CD4-positive, alpha-beta T cell treated with Interleukin-12 subunit alpha and Interleukin-12 subunit beta, for 1 hour (primary cell): Measurements from ENCODE around the gene CPOX.

Experiments used
- DNase-seq: peaks from one replicate; pipeline ENCODE4 v3.0.0-alpha.2; 2020

The CPOX gene

DNA sequence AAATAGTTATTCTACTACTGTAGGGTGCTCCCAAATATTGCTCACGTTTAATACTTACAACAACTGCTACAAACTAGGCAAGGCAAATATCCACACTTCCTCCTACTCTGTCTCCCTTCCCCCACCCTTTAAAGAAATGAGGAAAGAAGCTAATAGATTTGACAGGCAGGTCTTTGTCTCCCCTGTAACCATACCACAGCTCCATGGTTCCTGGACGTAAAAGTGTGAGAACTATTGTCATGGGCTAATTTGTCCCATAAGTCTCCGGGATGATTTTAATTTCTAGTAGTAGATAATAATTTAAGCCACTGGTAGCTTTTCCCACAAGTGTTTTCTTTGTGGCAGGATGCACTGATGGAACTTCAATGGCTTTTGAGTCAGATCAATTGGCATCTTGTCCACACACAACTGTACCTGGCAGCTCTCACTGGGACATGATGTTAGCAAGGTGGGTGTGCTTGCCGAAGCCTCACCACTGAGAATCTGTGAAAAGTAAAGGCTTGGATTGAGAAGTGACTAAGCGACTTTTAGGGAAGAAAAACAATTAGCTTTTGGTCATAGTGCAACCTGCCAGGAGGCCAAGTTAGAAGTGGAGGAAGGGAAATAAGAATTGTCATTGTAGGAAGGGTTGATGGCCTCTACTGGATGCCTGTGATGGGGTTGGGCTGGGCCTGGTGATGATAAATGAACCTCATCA is 1.4 kb upstream of the CPOX start:
- DNase-seq = no peak

GRCh38 chr3:98592345-98592935 is 971 bp downstream of the CPOX start:
- no peak for DNase-seq

DNA sequence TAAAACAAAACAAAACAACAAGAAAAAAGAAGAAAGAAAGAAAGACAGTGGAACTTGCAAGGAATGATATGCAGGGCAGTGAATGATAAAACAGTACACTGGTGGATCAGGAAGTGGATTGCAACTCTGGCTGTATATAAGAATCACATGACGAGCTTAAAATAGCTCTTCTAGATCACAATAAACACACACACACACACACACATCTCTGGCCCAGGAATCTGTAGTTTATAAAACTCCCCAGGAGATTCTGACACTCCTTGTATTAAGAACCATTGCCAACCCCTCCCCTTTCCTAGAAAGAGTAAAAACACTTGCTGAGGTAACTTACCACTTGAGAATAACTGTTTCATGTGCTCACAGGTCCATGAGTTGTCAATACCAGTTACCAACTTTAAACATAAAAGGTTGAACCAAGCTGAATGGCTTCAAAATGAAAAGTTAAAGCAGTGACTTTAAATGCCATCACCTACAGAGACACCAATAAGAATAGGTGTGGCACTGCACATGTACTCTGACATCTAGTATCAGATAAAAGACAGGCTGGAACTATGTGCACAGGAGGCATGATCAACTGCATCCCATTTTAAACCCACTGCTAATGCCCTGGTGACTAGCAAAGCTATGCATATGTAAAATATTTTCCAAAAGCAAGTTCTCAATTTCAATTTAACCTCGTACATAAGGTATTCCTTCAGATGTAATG is 3.9 kb downstream of the CPOX start:
- no peak for DNase-seq

DNA sequence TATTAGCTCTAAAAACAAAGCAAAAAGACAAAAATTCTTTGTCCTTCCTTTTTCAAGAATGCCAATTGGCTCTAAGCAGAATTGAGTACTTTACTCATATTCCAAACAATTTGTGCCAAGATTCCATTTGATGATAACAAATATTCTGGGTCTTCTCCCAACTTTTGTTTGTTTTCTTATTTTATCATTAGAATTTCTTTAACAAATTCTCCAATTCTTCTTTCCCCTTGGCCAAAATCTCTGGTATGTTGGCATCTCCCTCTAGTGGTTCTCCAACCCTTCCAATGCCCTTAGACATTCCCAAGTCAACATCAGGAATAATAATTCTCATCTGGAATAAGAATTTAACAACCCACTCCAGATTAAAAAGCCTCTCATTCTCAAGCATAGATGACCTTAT is 5.3 kb downstream of the CPOX start:
- DNase-seq = no peak

- DNase-seq = no peak
Measured at GRCh38 chr3:98587654-98588053, 5.8 kb downstream of the CPOX start.

GRCh38 chr3:98584547-98584946 is 8.9 kb downstream of the CPOX start:
- DNase-seq = no peak

DNA sequence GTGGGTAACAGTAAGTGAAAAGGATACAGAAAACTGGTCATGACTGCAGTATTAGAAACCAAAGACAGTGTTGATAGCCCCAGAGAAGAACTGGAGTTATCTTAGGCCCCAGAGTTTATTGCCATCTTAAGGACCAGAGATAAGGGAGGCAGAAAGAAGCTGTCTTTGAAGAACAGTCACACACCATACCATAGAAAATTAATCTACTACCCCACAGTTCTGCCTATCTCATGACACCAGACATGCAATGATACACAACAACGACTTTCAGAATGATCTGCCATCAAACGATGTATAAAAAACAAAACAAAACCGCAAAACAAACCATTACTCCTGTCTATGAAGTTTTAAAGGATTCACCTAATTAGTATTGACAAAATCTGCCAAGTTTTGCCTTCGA is 9.6 kb downstream of the CPOX start:
- DNase-seq = no peak

DNA sequence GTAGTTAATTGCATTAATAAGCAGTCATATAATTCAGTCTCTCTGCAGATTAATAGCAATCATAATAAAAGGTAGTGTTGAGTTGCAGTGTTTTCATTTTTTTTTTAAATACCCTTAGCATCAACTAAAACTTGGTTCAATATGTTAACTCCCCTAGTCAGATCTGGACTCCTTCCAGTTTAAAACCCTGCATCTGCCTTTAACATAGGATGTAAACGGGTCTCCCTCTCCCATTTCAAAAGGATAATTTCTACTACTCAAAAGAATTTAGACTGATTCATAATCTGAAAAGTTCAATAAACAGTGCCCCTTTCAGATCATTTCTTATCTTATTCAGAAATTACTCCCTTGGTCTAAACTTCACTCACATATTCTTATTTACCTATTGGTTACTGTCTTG is 11.4 kb downstream of the CPOX start:
- no peak for DNase-seq

DNA sequence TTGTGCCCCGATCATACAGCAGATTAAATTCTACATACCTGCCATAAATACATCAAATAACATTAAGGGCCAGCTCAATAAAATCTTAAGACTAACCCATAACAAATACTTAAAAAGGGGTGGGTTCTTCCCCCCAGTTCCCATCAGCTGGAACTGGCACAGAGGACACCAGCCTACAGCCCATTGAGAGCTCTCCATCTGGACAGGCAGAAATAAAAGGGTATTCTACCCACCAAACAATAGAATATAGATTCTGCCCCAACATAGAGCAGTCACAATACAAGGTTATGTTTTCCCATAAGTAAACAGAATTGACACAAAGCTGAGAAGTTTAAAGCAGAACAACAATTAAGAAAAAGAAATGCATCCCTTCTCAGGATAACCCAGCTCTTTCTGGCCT is 11.9 kb downstream of the CPOX start:
- DNase-seq = no peak

DNA sequence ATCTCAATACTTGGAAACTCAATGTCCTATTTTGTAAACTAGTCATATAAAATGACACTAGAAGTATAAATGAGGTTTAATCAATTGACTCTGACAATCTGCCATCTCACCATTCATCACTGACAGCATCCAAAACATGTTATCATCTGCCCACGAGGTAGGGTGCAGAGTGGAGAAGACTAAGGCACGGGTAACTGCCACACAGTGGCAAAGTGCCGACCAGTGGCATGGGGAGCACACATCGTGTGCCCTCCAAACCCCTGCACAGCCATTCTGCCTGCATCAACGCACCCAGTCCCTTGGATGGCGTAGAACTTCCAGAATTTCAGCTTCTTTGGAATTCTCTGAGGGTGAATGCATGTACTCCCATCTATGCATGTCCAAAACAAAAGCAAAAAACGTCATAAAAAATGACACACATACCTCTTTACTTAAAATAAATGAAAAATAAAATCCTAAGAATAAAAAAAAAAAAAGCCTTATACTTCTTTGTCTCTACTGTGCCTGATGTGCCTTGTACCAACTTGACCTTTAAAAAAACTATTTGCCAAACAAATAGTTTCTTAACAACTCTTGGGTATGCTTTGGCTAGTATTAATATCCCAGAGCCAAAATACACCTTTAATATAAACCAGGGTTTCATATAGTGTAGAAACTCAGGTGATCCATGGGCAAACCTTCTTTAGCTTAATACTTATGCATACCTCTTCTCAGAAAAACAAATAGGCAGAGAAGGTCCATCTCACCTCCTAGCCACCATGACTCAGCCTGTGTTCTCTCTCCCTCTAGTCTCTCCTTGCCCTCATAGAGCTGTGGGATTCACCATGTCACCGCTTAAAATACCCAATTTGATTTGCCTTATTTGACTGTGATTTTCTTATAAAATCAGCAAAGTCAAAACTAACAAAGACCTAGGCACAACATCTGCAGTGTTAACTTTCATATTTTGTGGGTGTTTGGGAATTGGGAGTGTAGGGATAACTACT is 12.7 kb downstream of the CPOX start:
- no peak for DNase-seq

- DNase-seq = no peak
Measured at GRCh38 chr3:98577178-98577895, 16.1 kb downstream of the CPOX start.

- no peak for DNase-seq
Measured at GRCh38 chr3:98574132-98574531, 19.3 kb downstream of the CPOX start.

GRCh38 chr3:98573181-98573728 is 20.2 kb downstream of the CPOX start:
- peak; percentile 59 for DNase-seq

DNA sequence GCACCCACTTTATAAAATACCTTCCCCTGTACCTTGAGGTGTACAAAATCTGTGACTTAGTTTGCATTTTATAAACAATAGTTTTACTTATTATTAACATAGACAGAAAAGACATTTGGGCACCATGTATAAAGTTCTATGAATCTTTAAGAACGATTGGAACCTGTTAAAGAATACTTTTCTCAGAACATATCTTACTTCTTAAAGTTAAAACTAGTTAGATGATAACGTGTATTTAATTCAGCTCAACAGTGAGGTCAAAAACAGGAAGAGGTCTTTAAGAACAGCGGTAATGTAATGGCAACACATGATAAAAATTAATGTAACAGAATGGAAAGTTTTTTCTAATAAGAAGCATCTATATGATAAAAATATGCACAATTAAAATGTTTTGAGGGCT is 25.0 kb downstream of the CPOX start:
- DNase-seq = no peak

DNA sequence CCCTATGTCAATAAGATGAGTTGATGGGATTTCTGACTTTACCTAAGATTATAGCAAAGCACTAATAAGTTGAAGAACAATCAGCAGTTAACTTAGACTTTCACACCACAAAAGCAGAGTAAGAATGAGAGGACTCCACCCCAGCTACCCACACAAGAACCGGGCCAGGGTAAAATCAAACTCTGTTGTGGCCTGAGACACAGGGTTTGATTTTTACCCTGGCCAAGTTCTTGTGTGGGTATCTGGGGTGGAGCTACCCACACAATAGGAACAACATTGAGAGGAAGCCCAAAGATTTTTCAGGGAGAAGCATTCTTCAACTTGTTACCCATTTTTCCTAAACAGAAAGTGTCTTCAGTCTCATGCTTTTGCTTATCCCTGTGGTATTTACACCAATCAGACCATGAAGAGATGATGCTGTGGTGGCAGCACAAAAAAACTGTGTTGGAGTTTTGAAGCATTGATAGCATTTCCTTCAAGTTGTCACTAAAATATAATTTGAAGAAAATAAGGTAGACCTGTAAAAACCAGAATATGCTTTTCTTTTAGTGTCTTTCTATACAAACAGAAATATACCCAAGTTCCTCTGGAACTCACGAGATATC is 25.6 kb downstream of the CPOX start:
- DNase-seq = peak; percentile 43

- no peak for DNase-seq
Measured at GRCh38 chr3:98565843-98566242, 27.6 kb downstream of the CPOX start.

- no peak for DNase-seq
Measured at GRCh38 chr3:98565237-98565643, 28.2 kb downstream of the CPOX start.

GRCh38 chr3:98564282-98565005 is 29.0 kb downstream of the CPOX start:
- peak; percentile 80 for DNase-seq

DNA sequence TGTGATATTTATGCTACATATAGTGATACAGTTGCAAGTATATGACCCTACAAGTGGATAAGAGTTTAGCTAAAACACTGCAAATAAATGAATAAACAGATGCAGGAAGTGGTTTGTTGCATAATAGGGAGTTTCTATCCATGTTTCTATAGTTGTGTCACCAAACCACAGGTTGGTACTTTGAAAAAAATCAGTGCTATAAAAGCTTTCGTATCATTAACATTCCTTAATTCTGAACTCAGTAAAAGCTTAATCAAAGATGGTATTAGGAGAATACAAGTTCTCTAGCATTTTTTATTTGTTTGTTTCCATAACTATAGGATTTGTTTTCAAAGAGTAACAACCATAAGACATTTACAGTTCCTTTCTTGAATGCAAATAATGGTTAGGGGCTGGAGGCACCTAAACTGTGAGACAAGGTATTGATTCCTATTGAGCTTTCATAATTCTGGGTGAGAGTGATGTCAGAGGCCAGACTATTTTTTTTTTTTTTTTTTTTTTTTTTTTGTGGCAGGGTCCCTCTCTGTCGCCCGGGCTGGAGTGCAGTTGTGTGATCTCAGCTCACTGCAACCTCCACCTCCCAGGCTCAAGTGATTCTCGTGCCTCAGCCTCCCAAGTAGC is 29.6 kb downstream of the CPOX start:
- DNase-seq = peak; percentile 79

GRCh38 chr3:98561727-98562521 is 31.5 kb downstream of the CPOX start:
- DNase-seq = peak; percentile 62
